GM18505 (cell line): Measurements from ENCODE around the gene ASIC2.

Experiments used
- ATAC-seq: cut with Tn5 transposase; IDR thresholded peaks from one replicate; pipeline ENCODE4 v1.9.1; 2021; ENCODE audit not compliant: unreplicated experiment
- POLR2A ChIP-seq: IDR thresholded peaks from 4 replicates; pipeline ENCODE4 v1.6.1; 2011; ENCODE audit warnings: borderline replicate concordance; ENCODE audit not compliant: insufficient read depth, insufficient read length; ENCODE audit errors: extremely low read depth

Gene ASIC2

DNA sequence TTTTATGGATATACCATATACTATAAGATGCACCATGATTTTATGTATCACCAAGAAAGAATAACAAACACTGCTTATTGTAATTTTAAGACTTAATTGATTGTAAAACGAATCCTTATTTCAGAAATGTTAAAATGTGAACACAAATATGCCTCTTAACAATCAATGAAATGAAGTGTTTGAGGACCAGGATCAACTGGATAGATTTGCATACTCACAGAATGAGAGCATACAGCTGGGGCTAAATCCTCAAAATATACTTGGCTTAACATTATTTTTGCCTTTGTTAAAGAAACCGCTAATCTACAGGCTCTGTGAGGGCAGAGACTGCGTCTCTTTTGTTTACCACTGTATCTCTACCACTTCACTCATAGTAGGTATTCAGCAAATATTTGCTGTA, 207.8 kb downstream of the ASIC2 start:
- no peak for ATAC-seq
- no peak for TF ChIP-seq POLR2A

- no peak for ATAC-seq
- TF ChIP-seq POLR2A = no peak
These were observed 208.3 kb downstream of the ASIC2 start for GRCh38 chr17:33084755-33085154.

GRCh38 chr17:33082529-33083173, 210.4 kb downstream of the ASIC2 start:
- ATAC-seq = no peak
- TF ChIP-seq POLR2A = no peak

DNA sequence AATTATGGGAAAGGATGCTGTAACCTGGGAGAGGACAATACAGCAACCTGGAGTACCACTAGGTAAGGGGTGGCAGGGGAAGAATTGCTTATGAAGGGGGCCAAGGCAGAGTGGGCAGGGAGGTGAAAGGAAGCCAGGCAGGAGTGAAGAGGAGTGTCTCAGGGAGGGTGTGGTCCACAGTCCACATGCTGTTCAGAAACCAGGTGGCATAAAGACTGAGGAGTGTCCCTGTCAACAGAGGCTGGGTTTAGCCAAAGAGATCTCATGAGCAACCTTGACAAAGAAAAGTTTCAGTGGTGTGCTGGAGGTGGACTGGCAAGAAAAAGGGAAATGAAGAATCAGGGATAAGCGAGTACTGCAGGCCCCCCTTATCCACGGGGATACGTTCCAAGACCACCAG, 213.0 kb downstream of the ASIC2 start:
- no peak for ATAC-seq
- no peak for TF ChIP-seq POLR2A

DNA sequence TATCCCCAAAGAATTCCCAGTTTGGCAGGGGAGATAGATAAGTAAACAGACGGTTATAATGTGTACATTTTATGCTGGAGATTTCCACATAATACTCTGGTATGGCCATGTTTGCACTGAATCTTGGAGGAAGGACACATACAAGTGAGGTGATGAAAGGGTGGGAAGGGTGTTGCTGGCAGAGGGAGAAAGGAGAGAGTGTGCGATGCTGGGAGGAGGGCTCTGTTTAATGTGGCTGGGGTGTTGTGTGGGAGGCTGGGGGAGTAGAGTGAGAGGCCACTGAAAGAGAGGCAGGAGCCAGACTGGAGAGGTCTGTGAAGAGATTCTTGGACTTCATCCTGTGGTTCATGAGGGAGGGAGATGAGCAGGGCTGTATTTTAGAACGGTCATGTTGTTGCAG, 213.9 kb downstream of the ASIC2 start:
- no peak for ATAC-seq

GRCh38 chr17:33076979-33077378, 216.1 kb downstream of the ASIC2 start:
- no peak for ATAC-seq
- TF ChIP-seq POLR2A = no peak

More for the DNA sequence above, 213.9 kb downstream of the ASIC2 start:
- no peak for TF ChIP-seq POLR2A

GRCh38 chr17:33073416-33073815, 219.7 kb downstream of the ASIC2 start:
- no peak for TF ChIP-seq POLR2A
- ATAC-seq = no peak

DNA sequence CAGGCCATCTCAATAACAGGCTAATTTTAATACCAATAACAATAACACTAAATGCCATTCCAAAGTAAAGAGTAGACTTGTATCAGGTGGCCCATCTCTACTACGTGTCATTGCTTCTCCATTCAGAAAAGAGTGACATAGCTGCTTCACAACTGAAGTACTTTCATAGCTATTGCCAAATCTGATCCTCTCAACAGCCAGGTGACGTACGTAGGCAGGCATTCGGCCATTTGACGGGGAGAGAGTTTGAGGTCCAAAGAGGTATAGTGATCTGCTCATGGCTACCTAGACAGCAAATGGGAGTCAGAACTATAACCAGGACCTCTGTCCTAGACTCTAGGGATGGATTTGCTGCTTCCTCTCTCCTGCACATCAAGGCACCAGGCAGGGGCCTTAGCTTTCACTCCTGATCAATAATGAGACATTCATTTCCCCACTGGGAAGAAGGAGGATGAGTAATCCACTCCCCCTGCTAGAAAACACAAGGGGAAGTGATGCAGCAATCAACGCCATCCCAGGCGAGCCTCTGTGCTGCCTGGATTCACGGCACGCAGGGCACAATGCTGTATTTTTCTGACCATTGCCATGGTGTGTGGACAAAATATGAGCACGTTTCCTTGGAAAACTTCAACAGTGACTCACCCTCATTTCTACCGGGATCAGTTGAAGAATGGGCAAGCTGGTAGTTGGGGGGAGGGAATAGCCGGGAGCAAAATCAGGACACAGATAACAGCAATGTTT, 220.5 kb downstream of the ASIC2 start:
- no peak for ATAC-seq

DNA sequence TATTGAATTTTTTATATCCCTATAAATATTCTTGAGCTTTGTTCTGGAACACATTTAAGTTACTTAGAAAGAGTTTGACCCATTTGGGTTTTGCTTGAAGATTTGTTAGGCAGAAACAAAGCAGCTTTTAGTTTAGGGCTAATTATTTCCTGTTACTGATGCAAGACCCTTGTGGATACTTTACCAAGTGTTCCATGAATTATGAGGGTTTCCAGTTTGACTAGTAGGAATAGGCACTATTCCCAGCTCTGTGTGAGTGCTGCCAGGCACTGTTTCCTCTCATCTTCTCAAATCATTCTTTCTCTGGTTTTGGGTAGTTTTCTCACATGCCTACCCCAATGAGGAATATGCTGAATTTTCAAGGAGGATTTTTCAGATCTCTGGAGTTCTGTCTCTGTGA, 221.4 kb downstream of the ASIC2 start:
- TF ChIP-seq POLR2A = no peak
- no peak for ATAC-seq

More for the DNA sequence above, 220.5 kb downstream of the ASIC2 start:
- TF ChIP-seq POLR2A = no peak

DNA sequence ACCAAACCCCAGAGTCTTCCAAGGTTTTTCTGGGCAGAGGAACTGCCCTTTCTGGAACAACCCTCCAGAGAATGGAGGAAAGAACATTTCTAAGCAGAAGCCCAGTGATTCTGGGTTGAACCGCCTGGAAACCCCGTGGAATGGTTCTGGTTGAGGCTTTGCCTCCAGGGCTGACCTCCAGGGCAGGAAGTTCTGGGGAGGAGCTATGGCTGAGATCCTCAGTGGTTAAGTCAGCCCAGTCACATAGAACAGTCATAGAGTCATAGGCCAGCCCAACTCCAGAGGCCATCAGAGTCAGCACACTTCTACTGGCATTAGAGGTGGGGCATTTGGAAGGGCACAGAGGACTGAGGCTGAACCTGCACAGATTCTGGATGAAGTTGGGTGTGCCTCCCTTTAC, 235.5 kb downstream of the ASIC2 start:
- no peak for ATAC-seq
- no peak for TF ChIP-seq POLR2A

- TF ChIP-seq POLR2A = no peak
- no peak for ATAC-seq
These were observed 236.5 kb downstream of the ASIC2 start for GRCh38 chr17:33056399-33057146.

GRCh38 chr17:33055746-33056145, 237.3 kb downstream of the ASIC2 start:
- TF ChIP-seq POLR2A = no peak
- ATAC-seq = no peak

DNA sequence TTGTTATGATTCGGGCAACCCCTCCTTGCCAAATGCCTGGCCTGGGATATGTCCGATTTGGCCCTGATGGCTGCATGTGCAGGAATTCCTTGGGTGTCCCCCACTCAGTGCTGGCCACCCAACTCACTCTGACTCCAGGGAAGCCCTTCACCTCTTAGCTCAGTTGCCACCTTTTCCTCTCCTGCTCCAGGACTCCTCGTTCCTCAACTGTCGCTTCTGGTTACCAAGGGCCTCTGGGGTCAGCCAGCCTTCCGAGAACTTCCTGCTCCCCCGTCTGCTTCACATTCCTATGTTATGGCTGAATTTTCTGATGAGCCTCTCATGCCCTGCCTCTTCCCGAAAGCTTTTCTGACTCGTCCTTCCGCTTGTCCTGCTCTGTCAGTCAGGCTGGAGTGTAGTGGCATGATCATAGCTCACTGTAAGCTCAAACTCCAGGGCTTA, 237.9 kb downstream of the ASIC2 start:
- no peak for TF ChIP-seq POLR2A

More for the DNA sequence above, 237.9 kb downstream of the ASIC2 start:
- no peak for ATAC-seq
